HepG2 (cell line): ENCODE measurements around the gene FUCA2.

ENCODE experiments used
- ARHGAP35 ChIP-seq: sonication (generic); formaldehyde crosslinking; IDR thresholded peaks from 2 replicates; pipeline ENCODE4 v1.9.0; 2022; ENCODE audit warnings: mild to moderate bottlenecking, inconsistent platforms, moderate library complexity, missing genetic modification reagents, borderline replicate concordance
- CTCF ChIP-seq: sonication (generic); formaldehyde crosslinking; IDR thresholded peaks from 2 replicates; pipeline ENCODE4 v1.5.0; 2020; ENCODE audit warnings: mild to moderate bottlenecking, missing genetic modification reagents, moderate library complexity
- SMC3 ChIP-seq: IDR thresholded peaks from 2 replicates; pipeline ENCODE4 v1.6.1; 2011; ENCODE audit warnings: low read length, improper control_type of control experiment

- no peak for TF ChIP-seq SMC3
- TF ChIP-seq CTCF (CRISPR knock-in tag) = no peak
- TF ChIP-seq ARHGAP35 (CRISPR knock-in tag) = no peak
Observed at GRCh38 chr6:143506199-143506598, 5.3 kb downstream of the FUCA2 start.
